BE2C (cell line): ENCODE measurements around the gene PHKB.

ENCODE experiments used
- DNase-seq: peaks from one replicate; pipeline ENCODE4 v3.0.0-alpha.2; 2020
- H3K27me3 ChIP-seq: fragments of 250-450 bp; sonication (Bioruptor Pico); 2 replicates; pipeline ENCODE4 v1.5.1; 2020; ENCODE audit warnings: mild to moderate bottlenecking
- H3K36me3 ChIP-seq: fragments of 250-450 bp; sonication (Bioruptor Pico); 2 replicates; pipeline ENCODE4 v1.5.1; 2020; ENCODE audit warnings: mild to moderate bottlenecking
- H3K4me1 ChIP-seq: fragments of 250-450 bp; sonication (Bioruptor Pico); 2 replicates; pipeline ENCODE4 v1.5.1; 2020
- H3K4me3 ChIP-seq: 2 replicates; pipeline ENCODE4 v1.5.1; 2011; ENCODE audit warnings: low read depth, low read length
- H3K9me3 ChIP-seq: fragments of 250-450 bp; sonication (Bioruptor Pico); 2 replicates; pipeline ENCODE4 v1.5.1; 2020
- TF ChIP-seq, protein P1 (sequence below): IDR thresholded peaks from 2 replicates; pipeline ENCODE4 v1.5.1; 2012; ENCODE audit warnings: mild to moderate bottlenecking, low read depth, low read length

The PHKB gene

DNA sequence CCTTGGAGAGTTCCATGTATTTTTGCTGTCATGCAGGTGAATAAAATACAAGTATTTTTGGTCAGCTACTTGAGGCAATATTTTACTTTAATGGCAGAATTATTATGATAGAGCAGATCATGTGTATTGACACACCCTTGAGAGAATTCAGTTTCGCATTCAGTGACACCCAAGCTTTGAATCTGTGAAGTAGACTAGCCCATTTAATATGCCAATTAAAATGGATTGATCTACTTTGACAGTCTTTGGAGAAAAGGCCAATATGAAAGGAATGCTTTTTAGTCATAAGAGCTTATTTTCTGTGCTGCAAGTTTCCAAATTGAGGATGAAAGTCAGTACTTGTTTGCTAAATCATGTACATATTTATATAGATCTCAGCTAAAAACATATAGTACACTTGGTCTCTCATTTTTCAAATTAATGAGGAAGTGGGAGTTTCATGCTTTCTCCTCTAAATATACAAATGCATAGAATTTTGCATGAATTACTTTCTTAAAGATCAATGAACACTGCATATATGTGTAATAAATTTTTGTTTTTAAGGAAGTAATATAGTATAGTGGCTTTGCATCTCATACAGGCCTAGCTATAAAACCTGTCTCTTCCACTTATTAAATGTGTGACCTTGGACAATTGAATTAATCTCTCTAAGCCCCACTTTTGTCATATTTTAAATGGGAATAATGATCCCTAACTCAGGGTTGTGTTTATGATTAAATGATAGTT is 161.5 kb downstream of the PHKB start:
- Histone ChIP-seq H3K27me3 (no peaks in the 10 kb centered on the region), H3K4me3 (no peak overlapping the region), H3K9me3 (no peaks in the 10 kb centered on the region), H3K36me3 (no peaks in the 10 kb centered on the region), H3K4me1 (no peaks in the 10 kb centered on the region)
- TF ChIP-seq, protein P1, sequence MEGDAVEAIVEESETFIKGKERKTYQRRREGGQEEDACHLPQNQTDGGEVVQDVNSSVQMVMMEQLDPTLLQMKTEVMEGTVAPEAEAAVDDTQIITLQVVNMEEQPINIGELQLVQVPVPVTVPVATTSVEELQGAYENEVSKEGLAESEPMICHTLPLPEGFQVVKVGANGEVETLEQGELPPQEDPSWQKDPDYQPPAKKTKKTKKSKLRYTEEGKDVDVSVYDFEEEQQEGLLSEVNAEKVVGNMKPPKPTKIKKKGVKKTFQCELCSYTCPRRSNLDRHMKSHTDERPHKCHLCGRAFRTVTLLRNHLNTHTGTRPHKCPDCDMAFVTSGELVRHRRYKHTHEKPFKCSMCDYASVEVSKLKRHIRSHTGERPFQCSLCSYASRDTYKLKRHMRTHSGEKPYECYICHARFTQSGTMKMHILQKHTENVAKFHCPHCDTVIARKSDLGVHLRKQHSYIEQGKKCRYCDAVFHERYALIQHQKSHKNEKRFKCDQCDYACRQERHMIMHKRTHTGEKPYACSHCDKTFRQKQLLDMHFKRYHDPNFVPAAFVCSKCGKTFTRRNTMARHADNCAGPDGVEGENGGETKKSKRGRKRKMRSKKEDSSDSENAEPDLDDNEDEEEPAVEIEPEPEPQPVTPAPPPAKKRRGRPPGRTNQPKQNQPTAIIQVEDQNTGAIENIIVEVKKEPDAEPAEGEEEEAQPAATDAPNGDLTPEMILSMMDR: no peak
- DNase-seq: no peak

DNA sequence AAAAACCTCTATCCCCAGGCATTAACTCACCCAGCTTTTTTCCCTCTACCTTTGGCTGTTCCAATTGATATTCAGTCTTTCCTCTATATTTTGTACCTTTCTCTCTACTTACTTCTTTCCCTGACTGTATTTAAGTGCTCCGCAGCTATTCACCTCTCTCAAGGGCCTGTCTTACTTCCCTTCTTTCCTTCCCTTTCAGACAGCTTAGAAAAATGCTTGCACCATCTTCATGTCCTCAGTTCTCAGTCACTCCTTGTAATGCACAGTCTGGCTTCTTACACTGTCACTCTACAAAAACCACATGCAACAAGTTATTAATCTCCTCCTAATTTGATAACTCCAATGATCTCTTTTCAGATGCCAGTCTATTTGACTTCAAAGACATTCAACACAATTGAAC is 163.4 kb downstream of the PHKB start:
- DNase-seq: no peak
- H3K4me3 ChIP-seq: no peak overlapping the region
- TF ChIP-seq, protein P1: no peak
- no peaks in the 10 kb centered on the region for H3K9me3 ChIP-seq
- no peaks in the 10 kb centered on the region for H3K36me3 ChIP-seq
- no peaks in the 10 kb centered on the region for H3K27me3 ChIP-seq
- no peaks in the 10 kb centered on the region for H3K4me1 ChIP-seq

DNA sequence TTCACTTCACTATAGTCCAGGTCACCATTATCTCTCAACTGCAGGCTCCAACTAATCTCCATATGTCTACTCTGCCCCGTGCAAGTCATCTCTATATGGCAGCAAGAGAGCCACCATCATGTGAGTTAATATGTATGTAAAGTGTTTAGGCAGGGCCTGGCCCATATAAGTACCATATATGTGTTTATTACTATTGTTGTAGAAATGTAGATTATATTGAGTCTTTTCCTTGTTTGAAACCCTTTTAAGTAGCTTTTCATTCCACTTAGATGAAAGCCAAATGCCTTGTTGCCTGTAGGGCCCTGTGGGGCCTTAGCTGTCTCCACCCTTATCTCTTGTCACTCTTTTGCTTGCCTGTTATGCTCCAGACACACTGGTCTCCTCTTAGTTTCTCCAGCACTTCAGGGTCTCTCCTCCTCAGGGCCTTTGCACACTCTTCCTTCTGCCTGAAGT is 164.0 kb downstream of the PHKB start:
- H3K4me1 ChIP-seq: no peaks in the 10 kb centered on the region
- no peak for DNase-seq
- H3K27me3 ChIP-seq: no peaks in the 10 kb centered on the region
- TF ChIP-seq, protein P1: no peak
- H3K9me3 ChIP-seq: no peaks in the 10 kb centered on the region
- no peaks in the 10 kb centered on the region for H3K36me3 ChIP-seq
- no peak overlapping the region for H3K4me3 ChIP-seq

DNA sequence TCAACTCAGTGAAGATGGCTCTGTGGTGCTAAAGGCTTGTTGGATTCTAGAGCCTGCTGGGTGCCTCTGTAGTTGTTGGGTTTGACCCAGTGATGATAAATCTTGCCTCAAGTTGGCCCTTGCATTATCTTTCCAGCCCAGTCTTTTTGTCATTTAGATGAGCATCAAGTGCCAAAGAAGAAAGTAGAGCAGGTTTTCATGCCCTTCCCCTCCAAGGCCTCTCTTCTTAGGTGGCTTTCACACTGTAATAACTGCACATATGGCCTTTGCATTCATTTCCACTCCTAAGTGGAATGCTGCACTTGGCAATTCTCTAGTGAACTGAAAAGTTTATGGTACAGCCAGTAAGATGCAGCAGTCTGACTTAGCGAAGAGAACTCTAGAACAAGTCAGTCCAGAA is 165.1 kb downstream of the PHKB start:
- H3K4me3 ChIP-seq: no peak overlapping the region
- no peaks in the 10 kb centered on the region for H3K36me3 ChIP-seq
- TF ChIP-seq, protein P1: no peak
- H3K9me3 ChIP-seq: no peaks in the 10 kb centered on the region
- DNase-seq: no peak
- no peaks in the 10 kb centered on the region for H3K4me1 ChIP-seq
- no peaks in the 10 kb centered on the region for H3K27me3 ChIP-seq

DNA sequence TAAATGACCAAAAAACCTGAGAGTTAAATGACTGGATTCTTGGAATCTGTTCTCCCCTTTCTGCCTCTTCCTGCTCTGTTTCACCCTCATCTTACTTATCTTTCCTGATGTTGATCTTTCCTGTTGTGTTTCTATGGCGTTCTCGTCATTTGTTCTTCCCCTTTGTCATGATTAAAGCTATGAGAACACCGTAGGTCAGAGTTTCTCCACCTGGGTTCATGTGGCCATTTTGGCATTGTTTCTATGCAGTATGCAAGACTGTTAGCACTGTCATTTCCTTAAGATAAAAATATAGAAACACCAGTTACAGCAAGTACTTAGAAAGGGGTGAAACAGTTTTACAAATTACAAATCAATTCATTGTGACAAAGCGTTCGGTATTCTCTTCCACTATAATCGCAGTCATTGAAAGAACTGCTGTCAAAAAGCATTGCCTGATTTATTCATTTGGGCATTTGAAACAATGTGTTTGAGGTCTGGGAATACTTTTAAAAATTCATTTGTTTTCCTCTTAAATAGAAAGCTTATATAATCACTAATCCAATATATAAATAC is 166.0 kb downstream of the PHKB start:
- Histone ChIP-seq H3K4me1 (no peaks in the 10 kb centered on the region), H3K36me3 (no peaks in the 10 kb centered on the region), H3K9me3 (no peaks in the 10 kb centered on the region), H3K27me3 (no peaks in the 10 kb centered on the region), H3K4me3 (no peak overlapping the region)
- TF ChIP-seq, protein P1: no peak
- DNase-seq: no peak

DNA sequence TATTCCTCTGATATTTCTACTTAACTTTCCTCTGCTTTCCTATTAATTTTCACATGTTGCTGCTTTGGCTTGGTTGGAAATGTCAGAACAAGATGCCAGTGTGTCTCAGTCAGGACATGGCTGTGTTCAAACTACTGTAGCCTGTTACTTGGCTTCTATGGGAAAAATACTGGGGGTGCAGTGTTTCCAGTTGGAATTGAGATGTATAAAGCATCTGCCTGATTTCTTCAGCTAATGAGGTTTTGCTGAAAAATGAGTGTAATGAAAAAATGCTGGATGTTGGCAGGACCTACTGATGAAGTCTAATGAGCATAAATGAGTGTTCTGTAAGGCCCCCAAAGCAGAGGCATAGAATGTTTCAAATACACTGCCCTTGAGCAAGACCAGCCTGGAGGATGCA is 166.6 kb downstream of the PHKB start:
- no peak for DNase-seq
- H3K9me3 ChIP-seq: no peaks in the 10 kb centered on the region
- H3K4me1 ChIP-seq: no peaks in the 10 kb centered on the region
- H3K36me3 ChIP-seq: no peaks in the 10 kb centered on the region
- H3K4me3 ChIP-seq: no peak overlapping the region
- TF ChIP-seq, protein P1: no peak
- no peaks in the 10 kb centered on the region for H3K27me3 ChIP-seq
